NCI-H2227 treated with DMSO at 0.1 percent for 48 hours (cell line): ENCODE results near the gene RBFOX2.
A peak's percentile ranks its signal among the peaks of the same experiment; 100 is the strongest.
"Not testable (repeated sequence)": the region's sequence is repeated elsewhere in the genome, so short reads cannot be mapped to it uniquely, and the experiment has no call there.

Experiments
- DNase-seq: peaks from one replicate; lab custom pipeline; 2025; lab: John Stamatoyannopoulos, UW

RBFOX2 gene

GRCh38 chr22:36039125-36039524, 10.5 kb upstream of the RBFOX2 start:
- no peak for DNase-seq

GRCh38 chr22:36037102-36037758, 8.6 kb upstream of the RBFOX2 start:
- no peak for DNase-seq

- DNase-seq, result peak; percentile 45
These were observed 7.6 kb upstream of the RBFOX2 start for GRCh38 chr22:36036167-36036624.

GRCh38 chr22:36032611-36033010, 4.0 kb upstream of the RBFOX2 start:
- no peak for DNase-seq

GRCh38 chr22:36029406-36029755, 757 bp upstream of the RBFOX2 start:
- no peak for DNase-seq

GRCh38 chr22:36027935-36028645, 534 bp downstream of the RBFOX2 start:
- no peak for DNase-seq

GRCh38 chr22:36027579-36027934, 1.1 kb downstream of the RBFOX2 start:
- DNase-seq, result no peak

GRCh38 chr22:36026741-36027140, 1.9 kb downstream of the RBFOX2 start:
- DNase-seq, result no peak

- no peak for DNase-seq
These were observed 5.9 kb downstream of the RBFOX2 start for GRCh38 chr22:36022697-36023096.

- DNase-seq, result no peak
These were observed 6.5 kb downstream of the RBFOX2 start for GRCh38 chr22:36022162-36022561.

GRCh38 chr22:36021606-36022153, 6.9 kb downstream of the RBFOX2 start:
- no peak for DNase-seq

GRCh38 chr22:36020865-36021264, 7.8 kb downstream of the RBFOX2 start:
- not testable (repeated sequence) for DNase-seq

- no peak for DNase-seq
These were observed 11.0 kb downstream of the RBFOX2 start for GRCh38 chr22:36017651-36018091.

GRCh38 chr22:36016684-36017083, 11.9 kb downstream of the RBFOX2 start:
- no peak for DNase-seq

GRCh38 chr22:36015811-36016529, 12.7 kb downstream of the RBFOX2 start:
- no peak for DNase-seq

GRCh38 chr22:36015155-36015810, 13.3 kb downstream of the RBFOX2 start:
- no peak for DNase-seq

GRCh38 chr22:36014546-36015074, 14.0 kb downstream of the RBFOX2 start:
- DNase-seq, result no peak

GRCh38 chr22:36012332-36012731, 16.3 kb downstream of the RBFOX2 start:
- no peak for DNase-seq

- DNase-seq, result no peak
These were observed 17.7 kb downstream of the RBFOX2 start for GRCh38 chr22:36010882-36011281.

GRCh38 chr22:36010090-36010489, 18.5 kb downstream of the RBFOX2 start:
- no peak for DNase-seq

- no peak for DNase-seq
These were observed 19.5 kb downstream of the RBFOX2 start for GRCh38 chr22:36009085-36009484.

- DNase-seq, result no peak
These were observed 20.1 kb downstream of the RBFOX2 start for GRCh38 chr22:36008565-36008964.
